K562 (cell line): ENCODE measurements around the gene CACNA1C. TPM values are rescaled to one million over a fixed set of nuclear protein-coding genes. Genes with fewer than 3 reads are reported as not detected.
A peak's percentile ranks its signal among the peaks of the same experiment; 100 is the strongest.

Experiments
- ATAC-seq: fragments of 200-7000 bp; cut with Tn5 transposase; 3 replicates; pipeline ENCODE4 v1.9.1; 2020; ENCODE audit warnings: moderate library complexity
- BruUV-seq: library from RNA; stranded (reverse); fragments of 400-500 nt; replicated peaks from 2 replicates; lab custom pipeline; 2021; lab: Mats Ljungman, UMichigan
- CTCF ChIA-PET: fragments of 300-600 bp; formaldehyde crosslinking; extraction: SDS; loops from one replicate; lab custom pipeline; 2021; ENCODE audit warnings: low intra/inter-chr PET ratio; lab: Yijun Ruan, JAX
- POLR2A ChIA-PET: fragments of 300-600, 350-650 bp; sonication (Branson Sonifier 250); formaldehyde crosslinking; extraction: SDS; loops from one replicate; lab custom pipeline; 2021; ENCODE audit warnings: antibody characterized with exemption, inconsistent platforms; lab: Yijun Ruan, JAX
- DNase-seq, 4 experiments: peaks; one replicate each; pipeline versions ENCODE4 v3.0.0 to v3.0.0-alpha.2; 2011 to 2018; ENCODE audit warnings: low spot score in 3 of 4, mixed read lengths in 3 of 4; ENCODE audit errors: extremely low read depth in 1 of 4
- FAIRE-seq: peaks from 2 replicates; lab custom pipeline; 2011; peaks lifted over from hg19 to GRCh38; lab: Jason Lieb, UNC
- H2AFZ ChIP-seq: 2 replicates; pipeline ENCODE4 v1.6.0; 2011; ENCODE audit warnings: low read depth, low read length, control low read depth, inconsistent platforms
- H3K27ac ChIP-seq: fragments of 200-600 bp; 3 replicates; pipeline ENCODE4 v1.8.0; 2011; ENCODE audit warnings: low read depth, mild to moderate bottlenecking, control low read depth, inconsistent platforms, low read length, moderate library complexity, mixed read lengths; ENCODE audit errors: extremely low read depth
- H3K27me3 ChIP-seq, 2 experiments: fragments of 300-600 bp in 1 of 2; 2 replicates in 1 of 2; 3 replicates in 1 of 2; pipeline versions ENCODE4 v1.6.0 to v1.8.0; 2011; ENCODE audit warnings: inconsistent platforms in 2 of 2, low read length in 2 of 2, mild to moderate bottlenecking in 1 of 2, mixed read lengths in 1 of 2, moderate library complexity in 1 of 2; ENCODE audit not compliant: control insufficient read depth in 2 of 2, insufficient read depth in 2 of 2
- H3K36me3 ChIP-seq: fragments of 300-600 bp; 3 replicates; pipeline ENCODE4 v1.8.0; 2011; ENCODE audit warnings: mild to moderate bottlenecking, low read length, inconsistent platforms; ENCODE audit not compliant: control insufficient read depth, insufficient read depth
- H3K4me1 ChIP-seq, 2 experiments: fragments of 200-600 bp in 1 of 2; replicated peaks in 1 of 2; 2 replicates in 1 of 2; 3 replicates in 1 of 2; pipeline versions ENCODE4 v1.5.1 to v1.8.0; 2011; ENCODE audit warnings: inconsistent platforms in 2 of 2, low read length in 2 of 2, mild to moderate bottlenecking in 1 of 2, mixed read lengths in 1 of 2, moderate library complexity in 1 of 2; ENCODE audit not compliant: control insufficient read depth in 2 of 2, insufficient read depth in 2 of 2
- H3K4me2 ChIP-seq: 2 replicates; pipeline ENCODE4 v1.6.1; 2011; ENCODE audit warnings: low read length, control low read depth, inconsistent platforms, mixed read lengths; ENCODE audit not compliant: insufficient read depth
- H3K4me3 ChIP-seq: fragments of 200-600 bp; sonication (generic), shearing (Covaris generic); 2 replicates; pipeline ENCODE4 v1.5.1; 2016; ENCODE audit warnings: control low read depth, inconsistent platforms
- H3K79me2 ChIP-seq: fragments of 200-600 bp; 3 replicates; pipeline ENCODE4 v1.8.0; 2011; ENCODE audit warnings: low read length, inconsistent platforms; ENCODE audit not compliant: control insufficient read depth, insufficient read depth
- H3K9ac ChIP-seq, 2 experiments: 2 replicates each; pipeline versions ENCODE4 v1.6.0 to v1.6.1; 2011; ENCODE audit warnings: low read depth in 2 of 2, low read length in 2 of 2, control low read depth in 1 of 2, inconsistent platforms in 1 of 2, mild to moderate bottlenecking in 1 of 2, mixed read lengths in 1 of 2; ENCODE audit not compliant: insufficient read depth in 1 of 2
- H3K9me1 ChIP-seq: one replicate; pipeline ENCODE4 v1.6.0; 2011; ENCODE audit warnings: inconsistent platforms, mild to moderate bottlenecking, low read length, moderate library complexity; ENCODE audit not compliant: control insufficient read depth, insufficient read depth
- H3K9me3 ChIP-seq: replicated peaks from 2 replicates; pipeline ENCODE4 v1.5.1; 2011; ENCODE audit warnings: low read depth, low read length, inconsistent platforms; ENCODE audit not compliant: control insufficient read depth, insufficient read depth
- H4K20me1 ChIP-seq: replicated peaks from 2 replicates; pipeline ENCODE4 v1.6.1; 2011; ENCODE audit warnings: low read length, inconsistent platforms, mixed read lengths; ENCODE audit not compliant: control insufficient read depth, insufficient read depth
- C11orf30 ChIP-seq: fragments of 450-650 bp; IDR thresholded peaks from 2 replicates; pipeline ENCODE4 v1.6.1; 2016; ENCODE audit warnings: low read depth, mild to moderate bottlenecking
- CTCF ChIP-seq, 3 experiments: IDR thresholded peaks in 2 of 3; conservative IDR thresholded peaks in 1 of 3; 2 replicates each; pipeline ENCODE4 v1.5.1; 2011 to 2012; ENCODE audit warnings: low read length in 3 of 3, mild to moderate bottlenecking in 3 of 3, control low read depth in 2 of 3, improper control_type of control experiment in 1 of 3, inconsistent platforms in 1 of 3, low read depth in 1 of 3, mixed read lengths in 1 of 3, moderate library complexity in 1 of 3; ENCODE audit not compliant: insufficient read depth in 2 of 3
- CTCFL ChIP-seq: IDR thresholded peaks from 2 replicates; pipeline ENCODE4 v1.6.1; 2011; ENCODE audit warnings: borderline replicate concordance, low read depth, mild to moderate bottlenecking, moderate library complexity, low read length; ENCODE audit not compliant: insufficient read depth, poor library complexity, severe bottlenecking
- MAFG ChIP-seq: fragments of 450-650 bp; conservative IDR thresholded peaks from 2 replicates; pipeline ENCODE4 v1.6.1; 2016; ENCODE audit warnings: missing genetic modification characterization, missing compliant biosample characterization
- ZNF217 ChIP-seq: sonication (generic); formaldehyde crosslinking; IDR thresholded peaks from 2 replicates; pipeline ENCODE4 v1.8.0; 2022; ENCODE audit warnings: mild to moderate bottlenecking, missing genetic modification reagents
- ZNF316 ChIP-seq: fragments of 450-650 bp; IDR thresholded peaks from 2 replicates; pipeline ENCODE4 v1.6.1; 2016
- WGBS: fragments of 100-300 bp; shearing (Covaris generic); methylation state at CpG from one replicate; pipeline ENCODE4 v1.1.6; 2016; ENCODE audit warnings: low coverage, mixed read lengths; ENCODE audit not compliant: insufficient coverage; ENCODE audit errors: missing lambda C conversion rate; 5-methylcytosine and 5-hydroxymethylcytosine counted together
- in situ Hi-C: fragments of 300-500 bp; cut with MboI; formaldehyde crosslinking; loops from 4 replicates; pipeline ENCODE4 v1.15.0; 2018; ENCODE audit warnings: inconsistent platforms, mixed read lengths
- intact Hi-C: fragments of 100-400 bp; cut with micrococcal nuclease; formaldehyde crosslinking; loops from 2 replicates; pipeline ENCODE4 v1.14.2; 2022
- polyA plus RNA-seq, 8 experiments: library from polyadenylated mRNA; depleted of rRNA in 4 of 8; stranded (reverse) in 5 of 8; unstranded in 3 of 8; fragments of >200 nt; fragmentation: Nextera tagmentation in 2 of 8; fragmentation: Illumina TruSeq in 1 of 8; extraction: Ambion mirVana in 2 of 8; extraction: Trizol in 1 of 8; gene quantifications; 2 replicates each; pipeline versions ENCODE4 v1.2.1 to v1.2.3, GENCODE V29; 2011 to 2014; ENCODE audit warnings: inconsistent platforms in 1 of 8, missing spikeins in 1 of 8
- total RNA-seq, 7 experiments: library from RNA; depleted of rRNA in 6 of 7; stranded (reverse); fragments of >200 nt in 6 of 7; fragmentation: Illumina TruSeq in 2 of 7; extraction: Trizol in 2 of 7; gene quantifications; 2 replicates each; pipeline versions ENCODE4 v1.2.1 to v1.2.3, GENCODE V29; 2011 to 2021; ENCODE audit warnings: low replicate concordance in 1 of 7

Gene CACNA1C
- total and polyA plus RNA-seq, 9 of the 15 experiments (the other 6 are each of a cell fraction or from before 2014, with no cell fraction given), result not detected

GRCh38 chr12:2673966-2674810 lies 621.4 kb downstream of the CACNA1C start:
- WGBS, result 0% methylated on average over 13 of the region's 18 CpGs
- in situ Hi-C loops (no loop called here), intact Hi-C loops (no loop called here)
- Histone ChIP-seq H3K4me3 (no peak overlapping the region), H2AFZ (no peak overlapping the region), H3K27ac (no peak overlapping the region), H3K79me2 (no peaks in the 10 kb centered on the region), H3K9ac (no peak overlapping the region), H3K9me3 (no peaks in the 10 kb centered on the region), H3K36me3 (no peaks in the 10 kb centered on the region), H3K4me1 (peaks cover 0 to 8% of the 10 kb centered on the region in 2 experiments; a peak in 1 of 5 replicates), H3K4me2 (no peak overlapping the region), H3K9me1 (no peaks in the 10 kb centered on the region), H4K20me1 (no peaks in the 10 kb centered on the region), H3K27me3 (peaks cover 2 to 36% of the 10 kb centered on the region in 2 experiments; a peak in 4 of 5 replicates)
- no TSS peak for BruUV-seq
- ChIA-PET CTCF (no interaction called here), POLR2A (no interaction called here)
- ATAC-seq (peak; percentile 62), FAIRE-seq (no peak), DNase-seq (peak; percentile 16 to 23 (median 18))
- TF ChIP-seq ZNF316 (peak; percentile 59), CTCFL (peak; percentile 21), CTCF (IDR thresholded peaks at IDR 0.05 in 2 of 3, conservative IDR thresholded peaks at IDR 0.05 in 1 of 3; ENCODE audit: insufficient read depth in 2 of 3, low read depth in 1 of 3, low read length in 3 of 3) (peak; percentile 14 to 46 (median 27); a peak in 4 of 6 replicates), MAFG (tag) (0 out of 2 replicates have a peak, but pooled peaks have one; percentile 11), C11orf30 (peak; percentile 30; the same call in 1 of the 2 replicates), ZNF217 (CRISPR knock-in tag) (no peak)
